PFSK-1 (cell line): ENCODE data around the gene OR4D10.

ENCODE experiments used
- FOXP2 ChIP-seq: optimal IDR thresholded peaks from 2 replicates; pipeline ENCODE3; 2011; ENCODE audit warnings: borderline replicate concordance, control low read depth, inconsistent platforms; ENCODE audit not compliant: insufficient read depth; ENCODE audit errors: extremely low read length, extremely low read depth
- POLR2AphosphoS5 ChIP-seq: IDR thresholded peaks from 2 replicates; pipeline ENCODE4 v1.6.1; 2012; ENCODE audit warnings: low read depth, mild to moderate bottlenecking, control low read depth, low read length, moderate library complexity
- SIN3A ChIP-seq: IDR thresholded peaks from 2 replicates; pipeline ENCODE4 v1.6.1; 2012; ENCODE audit warnings: mild to moderate bottlenecking, low read length, moderate library complexity, borderline replicate concordance; ENCODE audit not compliant: insufficient read depth
- TAF1 ChIP-seq: IDR thresholded peaks from 2 replicates; pipeline ENCODE4 v1.6.1; 2012; ENCODE audit warnings: low read length, control low read depth, borderline replicate concordance; ENCODE audit not compliant: insufficient read depth
- TF ChIP-seq, protein P1 (sequence below), 2 experiments: IDR thresholded peaks; 2 replicates each; pipeline versions ENCODE4 v1.6.1 to v1.8.0; 2011 to 2012; ENCODE audit warnings: low read depth in 2 of 2, low read length in 2 of 2, control low read depth in 1 of 2, inconsistent platforms in 1 of 2, mild to moderate bottlenecking in 1 of 2, moderate library complexity in 1 of 2; ENCODE audit not compliant: insufficient read depth in 1 of 2

The OR4D10 gene

GRCh38 chr11:59459916-59460315 is 13.2 kb upstream of the OR4D10 start:
- TF ChIP-seq FOXP2 (no peak), TAF1 (no peak), SIN3A (no peak), POLR2AphosphoS5 (no peak)
- TF ChIP-seq, protein P1, sequence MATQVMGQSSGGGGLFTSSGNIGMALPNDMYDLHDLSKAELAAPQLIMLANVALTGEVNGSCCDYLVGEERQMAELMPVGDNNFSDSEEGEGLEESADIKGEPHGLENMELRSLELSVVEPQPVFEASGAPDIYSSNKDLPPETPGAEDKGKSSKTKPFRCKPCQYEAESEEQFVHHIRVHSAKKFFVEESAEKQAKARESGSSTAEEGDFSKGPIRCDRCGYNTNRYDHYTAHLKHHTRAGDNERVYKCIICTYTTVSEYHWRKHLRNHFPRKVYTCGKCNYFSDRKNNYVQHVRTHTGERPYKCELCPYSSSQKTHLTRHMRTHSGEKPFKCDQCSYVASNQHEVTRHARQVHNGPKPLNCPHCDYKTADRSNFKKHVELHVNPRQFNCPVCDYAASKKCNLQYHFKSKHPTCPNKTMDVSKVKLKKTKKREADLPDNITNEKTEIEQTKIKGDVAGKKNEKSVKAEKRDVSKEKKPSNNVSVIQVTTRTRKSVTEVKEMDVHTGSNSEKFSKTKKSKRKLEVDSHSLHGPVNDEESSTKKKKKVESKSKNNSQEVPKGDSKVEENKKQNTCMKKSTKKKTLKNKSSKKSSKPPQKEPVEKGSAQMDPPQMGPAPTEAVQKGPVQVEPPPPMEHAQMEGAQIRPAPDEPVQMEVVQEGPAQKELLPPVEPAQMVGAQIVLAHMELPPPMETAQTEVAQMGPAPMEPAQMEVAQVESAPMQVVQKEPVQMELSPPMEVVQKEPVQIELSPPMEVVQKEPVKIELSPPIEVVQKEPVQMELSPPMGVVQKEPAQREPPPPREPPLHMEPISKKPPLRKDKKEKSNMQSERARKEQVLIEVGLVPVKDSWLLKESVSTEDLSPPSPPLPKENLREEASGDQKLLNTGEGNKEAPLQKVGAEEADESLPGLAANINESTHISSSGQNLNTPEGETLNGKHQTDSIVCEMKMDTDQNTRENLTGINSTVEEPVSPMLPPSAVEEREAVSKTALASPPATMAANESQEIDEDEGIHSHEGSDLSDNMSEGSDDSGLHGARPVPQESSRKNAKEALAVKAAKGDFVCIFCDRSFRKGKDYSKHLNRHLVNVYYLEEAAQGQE (IDR thresholded peaks at IDR 0.05; ENCODE audit: insufficient read depth in 1 of 2, low read depth in 2 of 2, low read length in 2 of 2), result no peak

DNA sequence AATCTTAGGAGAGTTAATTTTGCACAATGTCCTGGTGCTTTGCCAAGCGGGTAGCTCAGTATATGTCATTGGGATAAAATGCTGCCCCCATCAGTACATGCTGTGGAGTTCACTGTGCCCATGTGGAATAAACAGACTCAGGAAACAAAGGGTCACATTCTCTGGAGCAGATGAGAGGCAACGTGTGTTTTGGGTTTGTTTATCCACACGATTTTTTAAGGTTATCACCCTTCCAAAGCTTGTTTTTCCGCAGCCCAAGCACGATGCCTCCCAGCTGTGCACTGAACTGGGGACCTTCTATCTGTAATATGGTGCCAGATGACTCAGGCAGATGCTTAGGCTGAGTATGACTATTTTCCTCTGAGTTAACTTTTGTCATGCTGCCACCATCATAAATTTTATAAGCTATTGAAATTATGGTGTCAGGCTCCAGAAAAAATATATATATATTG is 9.9 kb upstream of the OR4D10 start:
- TF ChIP-seq, protein P1 (IDR thresholded peaks at IDR 0.05; ENCODE audit: insufficient read depth in 1 of 2, low read depth in 2 of 2, low read length in 2 of 2), result no peak
- TF ChIP-seq FOXP2, result no peak
- TF ChIP-seq POLR2AphosphoS5, result no peak

DNA sequence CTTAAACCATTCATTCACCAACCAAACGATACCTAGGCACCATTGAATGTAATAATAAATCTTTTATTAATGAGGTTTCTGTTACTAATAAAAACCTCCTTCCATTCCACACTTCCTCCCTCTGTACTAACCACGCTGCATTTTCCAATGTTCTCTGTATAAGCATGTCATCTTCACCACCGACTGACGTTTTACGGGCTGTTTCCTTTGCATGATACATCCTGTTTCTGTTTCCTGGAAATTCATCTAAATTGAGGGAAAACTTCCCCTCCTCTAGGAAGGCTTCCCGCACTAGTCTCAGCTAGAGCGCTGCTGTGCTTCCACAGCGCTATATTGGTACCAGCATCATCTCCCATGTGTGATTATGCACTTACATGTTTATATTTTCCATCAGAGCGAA is 2.1 kb downstream of the OR4D10 start:
- TF ChIP-seq, protein P1 (IDR thresholded peaks at IDR 0.05; ENCODE audit: insufficient read depth in 1 of 2, low read depth in 2 of 2, low read length in 2 of 2), result no peak

GRCh38 chr11:59479906-59480305 is 6.8 kb downstream of the OR4D10 start:
- TF ChIP-seq FOXP2 (no peak), SIN3A (no peak), TAF1 (no peak), POLR2AphosphoS5 (no peak)
- TF ChIP-seq, protein P1 (IDR thresholded peaks at IDR 0.05; ENCODE audit: insufficient read depth in 1 of 2, low read depth in 2 of 2, low read length in 2 of 2), result no peak

GRCh38 chr11:59480359-59480758 is 7.2 kb downstream of the OR4D10 start:
- TF ChIP-seq SIN3A (no peak), FOXP2 (no peak), TAF1 (no peak), POLR2AphosphoS5 (no peak)
- TF ChIP-seq, protein P1 (IDR thresholded peaks at IDR 0.05; ENCODE audit: insufficient read depth in 1 of 2, low read depth in 2 of 2, low read length in 2 of 2), result no peak
